IPS-20b (cell line): ENCODE data around the gene CENPP.

Source experiments
- H3K27ac ChIP-seq: one replicate; pipeline ENCODE4 v1.5.1; 2013; ENCODE audit warnings: low read length
- H3K27me3 ChIP-seq: 2 replicates; pipeline ENCODE4 v1.6.1; 2013; ENCODE audit warnings: mild to moderate bottlenecking, low read length, inconsistent platforms; ENCODE audit not compliant: insufficient read depth
- H3K36me3 ChIP-seq: 2 replicates; pipeline ENCODE4 v1.6.1; 2013; ENCODE audit warnings: low read depth, mild to moderate bottlenecking, inconsistent platforms, low read length, moderate library complexity; ENCODE audit not compliant: insufficient read depth
- H3K4me1 ChIP-seq: 2 replicates; pipeline ENCODE4 v1.6.1; 2013; ENCODE audit warnings: mild to moderate bottlenecking, control low read depth, inconsistent platforms, low read length, moderate library complexity; ENCODE audit not compliant: insufficient read depth
- H3K4me3 ChIP-seq: 2 replicates; pipeline ENCODE4 v1.5.1; 2013; ENCODE audit warnings: mild to moderate bottlenecking, low read length, inconsistent platforms
- H3K9ac ChIP-seq: 2 replicates; pipeline ENCODE4 v1.6.1; 2013; ENCODE audit warnings: low read depth, mild to moderate bottlenecking, inconsistent platforms, low read length, moderate library complexity
- H3K9me3 ChIP-seq: 2 replicates; pipeline ENCODE4 v1.6.1; 2013; ENCODE audit warnings: mild to moderate bottlenecking, low read depth, low read length, inconsistent platforms; ENCODE audit not compliant: insufficient read depth

The CENPP gene

GRCh38 chr9:92610470-92611420, 285.0 kb downstream of the CENPP start:
- Histone ChIP-seq H3K36me3 (peaks cover 33% of the 10 kb centered on the region), H3K4me1 (no peaks in the 10 kb centered on the region), H3K9ac (no peak overlapping the region), H3K4me3 (no peak overlapping the region), H3K9me3 (no peaks in the 10 kb centered on the region), H3K27ac (no peak overlapping the region), H3K27me3 (no peaks in the 10 kb centered on the region)

DNA sequence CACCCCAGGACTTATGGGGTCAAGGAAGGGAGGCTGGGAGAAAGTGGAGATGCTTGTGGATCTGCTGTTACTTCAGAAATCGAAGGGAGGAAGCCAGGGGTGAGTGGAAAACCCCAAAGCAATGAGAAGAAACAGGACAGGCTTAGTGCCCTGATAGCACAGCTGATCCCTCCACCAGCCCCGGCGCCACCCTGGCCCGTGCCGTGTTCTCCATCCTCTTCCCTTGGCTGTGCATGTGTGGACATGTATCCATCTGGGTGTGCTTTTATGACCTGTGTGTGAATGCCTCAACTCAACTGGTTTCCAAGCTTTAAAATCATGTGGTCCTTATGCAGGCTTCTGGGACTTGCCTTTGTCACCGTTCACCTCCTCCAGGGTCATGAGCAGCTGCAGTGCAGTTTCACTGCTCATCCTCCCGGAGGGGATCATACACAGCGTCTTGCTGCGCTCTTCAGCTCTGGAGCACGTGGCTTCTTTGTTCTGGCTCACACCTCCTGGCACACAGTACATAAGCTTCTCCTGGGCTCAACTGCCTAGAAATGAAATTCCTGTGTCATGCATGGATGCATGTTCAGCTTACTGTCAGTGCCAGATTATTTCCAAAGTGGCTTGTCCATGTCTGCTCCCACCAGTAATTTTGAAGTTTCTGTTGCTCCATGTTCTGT, 286.0 kb downstream of the CENPP start:
- H3K27me3 ChIP-seq, result no peaks in the 10 kb centered on the region
- H3K4me3 ChIP-seq, result no peak overlapping the region
- H3K9me3 ChIP-seq, result no peaks in the 10 kb centered on the region
- H3K9ac ChIP-seq, result no peak overlapping the region
- no peak overlapping the region for H3K27ac ChIP-seq
- peaks cover 33% of the 10 kb centered on the region for H3K36me3 ChIP-seq
- no peaks in the 10 kb centered on the region for H3K4me1 ChIP-seq

DNA sequence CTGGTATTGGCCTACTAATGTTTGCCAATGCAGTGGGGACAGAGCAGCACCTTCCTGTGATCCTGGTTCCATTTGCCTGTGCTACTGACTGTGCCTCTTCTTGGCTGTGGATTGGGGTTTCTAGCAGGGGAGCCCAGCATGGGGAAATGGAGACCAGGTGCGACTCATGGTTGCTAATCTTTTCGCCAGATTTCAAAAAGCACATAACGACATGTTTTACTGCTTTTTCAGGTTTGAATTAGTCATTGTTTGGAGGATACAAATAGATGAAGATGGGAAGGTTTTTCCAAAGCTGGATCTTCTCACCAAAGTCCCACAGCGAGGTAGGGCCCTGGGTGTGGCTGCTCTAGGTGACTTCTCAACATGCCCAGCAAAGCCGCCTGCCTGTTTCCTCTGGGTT, 286.5 kb downstream of the CENPP start:
- peaks cover 36% of the 10 kb centered on the region for H3K36me3 ChIP-seq
- no peaks in the 10 kb centered on the region for H3K4me1 ChIP-seq
- no peak overlapping the region for H3K27ac ChIP-seq
- H3K9me3 ChIP-seq, result no peaks in the 10 kb centered on the region
- no peak overlapping the region for H3K4me3 ChIP-seq
- no peaks in the 10 kb centered on the region for H3K27me3 ChIP-seq
- no peak overlapping the region for H3K9ac ChIP-seq

GRCh38 chr9:92612816-92613215, 287.1 kb downstream of the CENPP start:
- Histone ChIP-seq H3K36me3 (peaks cover 39% of the 10 kb centered on the region), H3K4me3 (no peak overlapping the region), H3K27ac (no peak overlapping the region), H3K9me3 (no peaks in the 10 kb centered on the region), H3K27me3 (no peaks in the 10 kb centered on the region), H3K9ac (no peak overlapping the region), H3K4me1 (no peaks in the 10 kb centered on the region)

DNA sequence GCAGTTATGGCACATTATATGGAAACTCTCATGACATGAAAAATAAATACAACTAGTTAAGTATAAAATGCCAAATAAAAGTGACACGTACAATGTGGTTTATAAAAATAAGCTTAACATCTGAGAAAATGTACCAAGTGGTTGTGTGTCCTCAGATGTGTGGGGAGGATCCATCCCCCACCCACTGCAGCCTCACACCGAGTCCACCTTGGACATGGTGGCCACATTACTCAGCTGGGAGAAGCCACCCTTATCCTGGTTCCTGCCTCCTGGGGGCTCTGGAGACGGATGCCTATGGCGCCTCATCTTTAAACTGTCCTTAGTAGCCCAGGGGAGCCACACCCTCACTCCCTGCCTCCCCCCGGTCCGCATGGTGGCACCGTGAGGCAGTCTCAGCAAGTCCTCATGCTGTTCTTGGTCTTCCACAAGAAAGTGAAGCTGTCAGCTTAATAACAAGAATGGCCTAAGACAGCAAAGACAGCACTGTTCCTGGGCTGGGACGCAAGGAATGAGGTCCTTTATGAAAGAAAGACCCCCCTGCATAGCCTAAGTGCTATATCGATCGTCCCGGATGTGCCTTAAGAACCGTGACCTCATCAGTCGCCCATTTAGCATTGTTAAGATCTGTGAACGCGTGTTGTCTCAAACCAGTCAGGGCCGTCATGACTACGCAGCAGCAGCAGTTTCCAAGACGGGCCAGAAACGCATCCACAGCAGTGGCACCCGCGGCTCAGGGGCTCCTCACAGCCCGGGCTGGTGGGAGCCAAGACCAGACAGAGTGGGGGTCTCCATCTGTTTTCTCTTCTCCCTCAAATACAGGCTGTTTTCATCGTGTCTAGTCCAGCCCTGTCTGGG, 287.7 kb downstream of the CENPP start:
- H3K9me3 ChIP-seq, result no peaks in the 10 kb centered on the region
- no peak overlapping the region for H3K9ac ChIP-seq
- H3K4me1 ChIP-seq, result no peaks in the 10 kb centered on the region
- H3K27ac ChIP-seq, result no peak overlapping the region
- H3K36me3 ChIP-seq, result peaks cover 39% of the 10 kb centered on the region
- H3K4me3 ChIP-seq, result no peak overlapping the region
- no peaks in the 10 kb centered on the region for H3K27me3 ChIP-seq

GRCh38 chr9:92614123-92614510, 288.4 kb downstream of the CENPP start:
- no peak overlapping the region for H3K4me3 ChIP-seq
- no peak overlapping the region for H3K9ac ChIP-seq
- no peak overlapping the region for H3K27ac ChIP-seq
- no peaks in the 10 kb centered on the region for H3K27me3 ChIP-seq
- H3K36me3 ChIP-seq, result peaks cover 44% of the 10 kb centered on the region
- H3K4me1 ChIP-seq, result no peaks in the 10 kb centered on the region
- H3K9me3 ChIP-seq, result no peaks in the 10 kb centered on the region

- Histone ChIP-seq H3K4me3 (no peak overlapping the region), H3K9me3 (no peaks in the 10 kb centered on the region), H3K27me3 (no peaks in the 10 kb centered on the region), H3K9ac (no peak overlapping the region), H3K36me3 (peaks cover 44% of the 10 kb centered on the region), H3K27ac (no peak overlapping the region), H3K4me1 (no peaks in the 10 kb centered on the region)
These were observed 289.2 kb downstream of the CENPP start for GRCh38 chr9:92614763-92615461.

DNA sequence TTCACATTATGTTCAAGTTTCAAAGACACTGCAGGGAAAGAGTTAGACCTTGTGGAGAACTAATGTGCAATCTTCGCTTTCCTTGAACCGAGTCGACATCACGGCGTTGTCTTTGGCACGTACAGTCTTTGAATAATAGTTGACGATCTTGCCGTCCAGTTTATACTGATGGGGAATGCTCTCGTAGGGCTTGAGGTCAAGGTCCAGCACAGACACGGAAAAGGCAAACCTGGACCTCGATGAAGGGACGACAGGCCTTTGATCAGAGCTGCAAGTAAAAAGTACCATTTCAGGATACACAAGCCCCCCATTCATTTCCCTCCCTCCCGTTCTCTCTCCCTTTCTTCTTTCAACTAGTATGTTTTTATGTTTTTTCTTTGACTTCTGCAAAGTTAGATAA, 290.0 kb downstream of the CENPP start:
- no peaks in the 10 kb centered on the region for H3K27me3 ChIP-seq
- H3K36me3 ChIP-seq, result peaks cover 44% of the 10 kb centered on the region
- H3K4me1 ChIP-seq, result no peaks in the 10 kb centered on the region
- no peaks in the 10 kb centered on the region for H3K9me3 ChIP-seq
- no peak overlapping the region for H3K27ac ChIP-seq
- no peak overlapping the region for H3K4me3 ChIP-seq
- H3K9ac ChIP-seq, result no peak overlapping the region

- Histone ChIP-seq H3K36me3 (peaks cover 44% of the 10 kb centered on the region), H3K4me3 (no peak overlapping the region), H3K27me3 (no peaks in the 10 kb centered on the region), H3K9me3 (no peaks in the 10 kb centered on the region), H3K4me1 (no peaks in the 10 kb centered on the region), H3K27ac (no peak overlapping the region), H3K9ac (no peak overlapping the region)
These were observed 290.5 kb downstream of the CENPP start for GRCh38 chr9:92616199-92616641.

DNA sequence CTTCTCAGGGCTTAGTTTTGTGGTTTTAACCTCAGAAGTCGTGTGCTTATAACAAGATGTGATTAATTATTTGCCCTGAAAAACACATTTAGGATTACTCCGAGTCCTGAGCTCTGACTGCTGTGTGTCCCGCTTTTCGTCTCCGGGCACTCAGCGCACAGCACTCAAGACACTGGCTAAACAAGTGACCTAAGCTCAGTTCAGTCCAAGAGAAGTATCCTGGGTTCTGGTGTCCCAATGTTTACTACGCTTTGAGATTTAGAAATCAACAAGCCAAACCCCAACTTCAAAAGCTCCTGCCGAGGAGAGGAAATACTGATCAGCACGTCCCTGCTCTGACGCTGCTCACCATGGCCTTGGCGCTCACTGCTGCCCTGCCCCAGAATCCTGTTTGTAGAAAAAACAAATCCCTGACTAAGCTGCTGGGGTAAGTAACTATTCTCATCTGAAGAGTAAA, 290.9 kb downstream of the CENPP start:
- Histone ChIP-seq H3K36me3 (peaks cover 42% of the 10 kb centered on the region), H3K4me3 (no peak overlapping the region), H3K27ac (no peak overlapping the region), H3K9me3 (no peaks in the 10 kb centered on the region), H3K9ac (no peak overlapping the region), H3K27me3 (no peaks in the 10 kb centered on the region), H3K4me1 (no peaks in the 10 kb centered on the region)
